Natural killer cell (primary cell): Measurements from ENCODE around the gene CDKN2B-AS1. TPM values are rescaled to one million over a fixed set of nuclear protein-coding genes. Genes with fewer than 3 reads are reported as not detected.

Experiments
- ATAC-seq, 3 donors: fragments of 150-1000 bp in 2 of 3; fragments of 200-7000 bp in 1 of 3; cut with Tn5 transposase; 1 replicate in 1 of 3; 2 replicates in 2 of 3; pipeline ENCODE4 v1.10.0; 2021; ENCODE audit warnings: mild to moderate bottlenecking in 2 of 3, moderate library complexity in 2 of 3
- DNase-seq, 2 donors: peaks; one replicate each; pipeline versions ENCODE4 v3.0.0 to v3.0.0-alpha.2; 2013 to 2021; ENCODE audit warnings: mixed read lengths in 1 of 2
- H3K27ac ChIP-seq: one replicate; pipeline ENCODE4 v1.5.1; 2013; ENCODE audit warnings: mild to moderate bottlenecking, low read length
- H3K27me3 ChIP-seq: one replicate; pipeline ENCODE4 v1.6.1; 2013; ENCODE audit warnings: low read length; ENCODE audit not compliant: control insufficient read depth, insufficient read depth
- H3K36me3 ChIP-seq: one replicate; pipeline ENCODE4 v1.6.1; 2013; ENCODE audit warnings: low read length; ENCODE audit not compliant: control insufficient read depth, insufficient read depth
- H3K4me1 ChIP-seq: one replicate; pipeline ENCODE4 v1.6.1; 2013; ENCODE audit warnings: low read length; ENCODE audit not compliant: control insufficient read depth, insufficient read depth
- H3K4me3 ChIP-seq: one replicate; pipeline ENCODE4 v1.5.1; 2013; ENCODE audit warnings: low read length
- H3K9me3 ChIP-seq: one replicate; pipeline ENCODE4 v1.6.1; 2013; ENCODE audit warnings: low read length; ENCODE audit not compliant: control insufficient read depth, insufficient read depth
- H3K27ac Mint-ChIP-seq, 2 donors: one replicate each; pipeline ENCODE4 v1.8.0; 2022; ENCODE audit warnings: mild to moderate bottlenecking in 2 of 2, mixed read lengths in 2 of 2, moderate library complexity in 1 of 2
- H3K27me3 Mint-ChIP-seq, 2 donors: one replicate each; pipeline ENCODE4 v1.8.0; 2022; ENCODE audit warnings: low read depth in 2 of 2, mixed read lengths in 2 of 2
- H3K36me3 Mint-ChIP-seq: one replicate; pipeline ENCODE4 v1.8.0; 2022; ENCODE audit warnings: mixed read lengths
- H3K4me1 Mint-ChIP-seq, 2 donors: one replicate each; pipeline ENCODE4 v1.8.0; 2022; ENCODE audit warnings: mixed read lengths in 2 of 2
- H3K4me3 Mint-ChIP-seq: one replicate; pipeline ENCODE4 v1.8.0; 2022; ENCODE audit warnings: mild to moderate bottlenecking, moderate library complexity, mixed read lengths
- H3K9me3 Mint-ChIP-seq, 2 donors: one replicate each; pipeline ENCODE4 v1.8.0; 2022; ENCODE audit warnings: mixed read lengths in 2 of 2
- CTCF ChIP-seq: fragments of 200-600 bp; IDR thresholded peaks from one replicate; pipeline ENCODE4 v1.8.0; 2022; ENCODE audit warnings: antibody characterized with exemption
- WGBS: methylation state at CpG from one replicate; pipeline ENCODE4 v1.1.7; 2013; ENCODE audit warnings: missing lambda C conversion rate; ENCODE audit not compliant: insufficient coverage; 5-methylcytosine and 5-hydroxymethylcytosine counted together
- intact Hi-C: fragments of 100-400 bp; cut with micrococcal nuclease; formaldehyde crosslinking; loops from one replicate; pipeline ENCODE4 v1.14.2; 2022
- total RNA-seq, 4 donors: library from RNA; stranded (reverse); fragments of 120-200 nt in 1 of 4; gene quantifications; one replicate each; pipeline versions ENCODE4 v1.2.3 to v1.2.4, GENCODE V29; 2013 to 2022

Gene CDKN2B-AS1
- total RNA-seq, 3 donors from 2014 or later (not counting 1 experiment from before 2014, with no cell fraction given): 2.6 to 4.3 (median 3.1) TPM

GRCh38 chr9:22103685-22104575, 109.3 kb downstream of the CDKN2B-AS1 start:
- H3K27ac Mint-ChIP-seq: no peak overlapping the region
- 95% methylated on average over 1 of the region's 4 CpGs for WGBS
- no peak overlapping the region for H3K27ac ChIP-seq
- ATAC-seq (no peak), DNase-seq (no peak)
- H3K4me1 Mint-ChIP-seq: no peaks in the 10 kb centered on the region
- no peaks in the 10 kb centered on the region for H3K36me3 Mint-ChIP-seq
- no peak overlapping the region for H3K4me3 Mint-ChIP-seq
- H3K27me3 Mint-ChIP-seq: peaks cover 0 to under 1% of the 10 kb centered on the region in 2 donors
- H3K36me3 ChIP-seq: no peaks in the 10 kb centered on the region
- H3K27me3 ChIP-seq: no peaks in the 10 kb centered on the region
- H3K4me1 ChIP-seq: no peaks in the 10 kb centered on the region
- no peak for TF ChIP-seq CTCF
- H3K9me3 Mint-ChIP-seq: no peaks in the 10 kb centered on the region
- no peaks in the 10 kb centered on the region for H3K9me3 ChIP-seq
- H3K4me3 ChIP-seq: no peak overlapping the region
- intact Hi-C loops: no loop called here

- Histone ChIP-seq H3K9me3 (no peaks in the 10 kb centered on the region), H3K36me3 (no peaks in the 10 kb centered on the region), H3K27ac (no peak overlapping the region), H3K27me3 (no peaks in the 10 kb centered on the region), H3K4me3 (no peak overlapping the region), H3K4me1 (no peaks in the 10 kb centered on the region)
- no peak for DNase-seq
- Mint-ChIP-seq H3K4me1 (no peaks in the 10 kb centered on the region), H3K9me3 (no peaks in the 10 kb centered on the region), H3K36me3 (no peaks in the 10 kb centered on the region), H3K27me3 (peaks cover 0 to 4% of the 10 kb centered on the region in 2 donors), H3K27ac (no peak overlapping the region), H3K4me3 (no peak overlapping the region)
- ATAC-seq: peak in 1 of 3 donors; percentile 46
- WGBS: 87% methylated on average over 4 of the region's 4 CpGs
- intact Hi-C loops: no loop called here
- no peak for TF ChIP-seq CTCF
Observed at GRCh38 chr9:22105005-22105722, 110.6 kb downstream of the CDKN2B-AS1 start.

- no peak for TF ChIP-seq CTCF
- H3K9me3 Mint-ChIP-seq: no peaks in the 10 kb centered on the region
- intact Hi-C loops: no loop called here
- H3K36me3 ChIP-seq: no peaks in the 10 kb centered on the region
- H3K27me3 Mint-ChIP-seq: peaks cover 0 to 6% of the 10 kb centered on the region in 2 donors
- no peak overlapping the region for H3K27ac ChIP-seq
- H3K36me3 Mint-ChIP-seq: no peaks in the 10 kb centered on the region
- no peaks in the 10 kb centered on the region for H3K4me1 Mint-ChIP-seq
- no peak overlapping the region for H3K27ac Mint-ChIP-seq
- ATAC-seq (no peak), DNase-seq (no peak)
- WGBS: 95% methylated on average over 3 of the region's 6 CpGs
- H3K4me1 ChIP-seq: no peaks in the 10 kb centered on the region
- H3K9me3 ChIP-seq: no peaks in the 10 kb centered on the region
- H3K27me3 ChIP-seq: no peaks in the 10 kb centered on the region
- H3K4me3 ChIP-seq: no peak overlapping the region
- H3K4me3 Mint-ChIP-seq: no peak overlapping the region
Observed at GRCh38 chr9:22107202-22108045, 112.8 kb downstream of the CDKN2B-AS1 start.
